Subcutaneous abdominal adipose tissue (tissue), 5 donors: ENCODE measurements around the gene PCCA.

Source experiments
- H3K27ac ChIP-seq: one replicate; pipeline ENCODE4 v1.7.0; 2013; ENCODE audit warnings: low read depth, mild to moderate bottlenecking, inconsistent platforms, low read length, moderate library complexity
- H3K27me3 ChIP-seq, 5 donors: one replicate each; pipeline ENCODE4 v1.7.0; 2013; ENCODE audit warnings: low read length in 5 of 5, inconsistent platforms in 1 of 5; ENCODE audit not compliant: control insufficient read depth in 5 of 5, insufficient read depth in 4 of 5
- H3K36me3 ChIP-seq, 5 donors: one replicate each; pipeline ENCODE4 v1.7.0; 2013; ENCODE audit warnings: low read length in 5 of 5; ENCODE audit not compliant: control insufficient read depth in 5 of 5, insufficient read depth in 5 of 5
- H3K4me1 ChIP-seq, 5 donors: one replicate each; pipeline ENCODE4 v1.7.0; 2013; ENCODE audit warnings: low read length in 5 of 5, mild to moderate bottlenecking in 3 of 5, moderate library complexity in 1 of 5; ENCODE audit not compliant: control insufficient read depth in 5 of 5, insufficient read depth in 5 of 5
- H3K4me3 ChIP-seq, 5 donors: one replicate each; pipeline ENCODE4 v1.7.0; 2013; ENCODE audit warnings: low read length in 5 of 5, low read depth in 1 of 5
- H3K9ac ChIP-seq, 5 donors: one replicate each; pipeline ENCODE4 v1.7.0; 2013; ENCODE audit warnings: low read length in 5 of 5, mild to moderate bottlenecking in 4 of 5, moderate library complexity in 3 of 5
- H3K9me3 ChIP-seq, 5 donors: one replicate each; pipeline ENCODE4 v1.7.0; 2013; ENCODE audit warnings: low read length in 5 of 5; ENCODE audit not compliant: control insufficient read depth in 5 of 5
- donor health status: healthy.
- donor health status: healthy.
- donor health status: healthy.
- donor health status: healthy.
- donor health status: healthy.

The PCCA gene

DNA sequence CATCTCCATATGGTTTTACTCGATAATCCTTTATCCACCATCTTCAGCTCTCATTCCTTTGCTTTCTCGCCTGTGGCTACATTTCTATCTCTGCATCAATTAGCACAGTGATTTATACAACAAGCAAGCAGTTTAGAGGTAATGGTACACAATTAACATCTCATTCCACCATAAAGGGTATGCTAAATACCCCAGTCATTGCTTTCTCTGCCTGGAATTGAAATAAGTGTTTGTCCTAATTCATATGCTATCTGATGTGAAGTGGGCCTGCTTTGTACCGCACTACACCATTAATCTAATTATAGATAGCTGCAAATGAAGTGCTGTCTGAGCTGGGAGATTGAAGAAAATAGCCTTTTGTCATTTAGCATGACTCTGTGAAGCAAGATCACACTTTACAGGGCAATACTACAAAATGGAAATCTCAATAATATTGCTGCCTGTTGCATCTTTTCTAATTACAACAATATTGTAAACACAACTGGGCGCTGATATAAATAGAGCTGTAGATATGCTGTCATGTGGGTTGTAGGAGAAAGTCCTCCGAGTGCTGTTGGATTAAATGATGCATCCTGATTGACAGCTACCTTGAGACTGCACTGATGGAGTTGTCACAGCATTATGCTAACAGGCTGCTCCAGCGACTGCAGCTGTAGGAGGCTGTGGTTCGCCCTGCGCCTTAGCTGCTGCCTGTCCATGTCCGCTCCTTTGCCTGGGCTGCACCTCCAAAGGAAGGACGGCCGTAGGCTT, 421.5 kb downstream of the PCCA start:
- H3K9me3 ChIP-seq = no peaks in the 10 kb centered on the region
- no peak overlapping the region for H3K9ac ChIP-seq
- no peaks in the 10 kb centered on the region for H3K27me3 ChIP-seq
- H3K4me1 ChIP-seq = peaks cover 0 to 14% (median 11%) of the 10 kb centered on the region in 5 donors
- no peak overlapping the region for H3K4me3 ChIP-seq
- H3K36me3 ChIP-seq = peaks cover 0 to 2% (median under 1%) of the 10 kb centered on the region in 5 donors
- no peak overlapping the region for H3K27ac ChIP-seq

DNA sequence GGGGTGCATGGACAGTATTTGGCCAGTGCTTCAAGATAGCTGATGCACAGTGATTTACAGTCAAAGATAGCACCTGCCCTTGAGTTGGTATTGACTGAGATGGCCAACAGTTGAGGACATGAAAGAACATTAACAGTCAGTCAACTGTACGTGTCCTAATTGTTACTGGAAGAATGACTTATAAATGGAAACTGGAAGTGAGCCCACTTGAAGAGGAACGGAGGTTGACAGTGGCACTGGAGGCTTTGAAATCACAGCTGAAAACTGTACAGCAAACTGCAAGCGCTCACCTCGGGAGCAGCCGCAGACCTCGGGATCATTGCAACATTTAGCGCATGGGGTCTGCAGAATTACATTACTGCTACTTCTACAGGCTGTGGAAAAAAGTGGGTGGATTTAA, 422.6 kb downstream of the PCCA start:
- peaks cover 0 to 10% (median 4%) of the 10 kb centered on the region in 5 donors for H3K36me3 ChIP-seq
- H3K4me3 ChIP-seq = no peak overlapping the region
- no peak overlapping the region for H3K27ac ChIP-seq
- no peak overlapping the region for H3K9ac ChIP-seq
- no peaks in the 10 kb centered on the region for H3K27me3 ChIP-seq
- no peaks in the 10 kb centered on the region for H3K9me3 ChIP-seq
- peaks cover 0 to 14% (median 11%) of the 10 kb centered on the region in 5 donors for H3K4me1 ChIP-seq

DNA sequence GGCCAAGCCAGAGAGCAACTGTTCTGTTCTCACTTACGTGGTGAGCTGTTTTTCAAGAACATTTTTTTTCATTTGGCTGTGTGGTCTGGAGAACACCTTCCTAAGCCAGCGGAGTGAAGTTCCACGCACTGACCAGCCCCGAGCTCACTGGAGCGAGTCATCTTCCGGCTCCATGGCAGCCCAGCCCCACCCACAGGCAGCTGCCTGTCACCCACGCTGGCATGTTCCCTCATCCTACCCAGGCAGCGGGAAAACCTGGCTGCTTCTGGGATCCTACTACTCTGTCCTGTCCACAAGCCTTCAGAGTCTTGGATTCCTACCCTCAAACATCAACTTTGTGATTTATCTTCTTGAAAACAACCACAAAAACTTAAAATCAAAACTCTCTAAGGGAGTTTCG, 423.5 kb downstream of the PCCA start:
- Histone ChIP-seq H3K9ac (no peak overlapping the region), H3K27me3 (no peaks in the 10 kb centered on the region), H3K27ac (no peak overlapping the region), H3K36me3 (peaks cover 0 to 10% (median 4%) of the 10 kb centered on the region in 5 donors), H3K4me3 (no peak overlapping the region), H3K9me3 (no peaks in the 10 kb centered on the region), H3K4me1 (peaks cover 0 to 14% (median 11%) of the 10 kb centered on the region in 5 donors)

DNA sequence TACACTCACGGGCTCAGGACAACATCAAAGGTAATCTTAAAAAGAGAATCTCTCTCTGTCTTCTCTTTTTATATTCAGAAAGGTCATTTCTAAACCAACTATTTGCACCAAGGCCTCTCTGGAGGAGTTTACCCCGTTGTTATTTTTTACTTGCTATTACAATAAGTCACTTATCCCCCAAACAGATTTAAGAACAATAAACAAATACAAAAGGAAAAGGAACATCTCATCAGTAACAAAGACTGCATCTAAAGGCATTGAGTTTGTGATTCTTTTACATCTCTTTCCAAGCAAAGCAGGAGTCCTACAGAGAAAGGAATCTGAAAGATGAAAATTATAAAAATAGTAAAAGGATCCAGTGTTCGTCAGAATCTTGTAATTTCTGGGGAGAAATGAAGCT, 424.3 kb downstream of the PCCA start:
- Histone ChIP-seq H3K9me3 (no peaks in the 10 kb centered on the region), H3K27ac (no peak overlapping the region), H3K36me3 (peaks cover 0 to 10% (median 4%) of the 10 kb centered on the region in 5 donors), H3K4me3 (no peak overlapping the region), H3K4me1 (peaks cover 0 to 14% (median 11%) of the 10 kb centered on the region in 5 donors), H3K9ac (no peak overlapping the region), H3K27me3 (no peaks in the 10 kb centered on the region)

DNA sequence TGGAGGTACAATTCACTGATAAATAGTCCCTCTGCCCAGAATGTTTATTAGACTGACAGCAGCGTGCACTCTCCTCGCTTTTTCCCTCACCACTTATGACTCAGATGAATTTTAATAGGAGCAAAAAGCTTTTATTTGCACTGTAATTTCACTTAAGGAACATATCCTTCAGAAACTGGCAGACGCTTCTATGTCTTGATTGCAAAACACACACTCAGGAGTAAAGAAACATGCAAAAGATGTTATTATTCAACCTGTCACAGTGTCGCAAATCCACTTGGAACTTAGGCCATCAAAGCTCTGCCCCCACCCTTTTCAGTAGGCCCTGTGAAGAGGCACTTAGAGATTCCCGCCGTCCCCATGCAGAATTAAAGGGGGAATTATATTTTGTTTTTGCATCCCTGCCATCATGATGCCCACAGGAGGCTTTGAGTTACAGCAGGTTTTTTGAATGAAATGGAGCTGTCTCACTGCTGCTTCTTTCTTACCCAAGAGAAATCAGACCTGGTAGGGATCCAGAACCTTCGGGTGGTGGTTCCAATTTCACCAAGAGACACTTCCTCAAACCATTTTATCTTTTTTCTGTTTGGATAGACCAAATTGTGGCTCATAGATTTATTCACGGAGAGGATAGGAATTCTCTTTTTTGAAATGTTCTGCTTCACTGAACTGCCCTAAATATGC, 425.2 kb downstream of the PCCA start:
- Histone ChIP-seq H3K9ac (no peak overlapping the region), H3K9me3 (no peaks in the 10 kb centered on the region), H3K4me1 (peaks cover 0 to 14% (median 11%) of the 10 kb centered on the region in 5 donors), H3K4me3 (no peak overlapping the region), H3K27me3 (no peaks in the 10 kb centered on the region), H3K36me3 (peaks cover 0 to 10% (median 4%) of the 10 kb centered on the region in 5 donors), H3K27ac (no peak overlapping the region)

DNA sequence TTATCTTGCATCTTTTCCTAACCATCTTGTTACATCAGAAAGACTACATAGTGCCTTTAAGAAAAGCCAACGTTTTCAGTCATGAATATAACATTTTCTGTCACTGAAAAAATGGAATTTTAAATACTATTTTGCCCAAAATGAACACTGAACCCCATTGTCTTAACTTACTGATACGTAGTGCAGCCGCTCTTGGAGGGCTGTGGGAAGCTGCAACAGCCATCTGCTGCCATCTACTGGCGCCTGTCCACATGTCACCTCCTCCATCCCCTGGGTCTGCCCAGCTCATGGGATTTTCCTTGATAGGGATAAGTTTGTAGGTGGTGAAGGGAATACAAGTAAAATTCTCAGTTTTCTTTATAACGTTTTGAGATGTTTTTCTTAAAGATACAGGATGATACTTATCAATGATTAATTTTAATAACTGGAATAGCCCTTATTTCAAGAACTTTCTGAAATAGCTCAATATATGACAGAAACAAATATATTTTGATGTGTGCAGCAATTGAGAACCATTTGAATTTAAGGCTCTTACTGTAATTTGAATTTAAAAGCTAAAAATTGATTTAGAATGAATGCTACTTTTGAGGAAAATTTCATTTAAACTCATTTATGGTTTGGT, 426.0 kb downstream of the PCCA start:
- H3K36me3 ChIP-seq = peaks cover 0 to 12% (median 7%) of the 10 kb centered on the region in 5 donors
- H3K9ac ChIP-seq = no peak overlapping the region
- no peak overlapping the region for H3K27ac ChIP-seq
- H3K9me3 ChIP-seq = no peaks in the 10 kb centered on the region
- H3K27me3 ChIP-seq = no peaks in the 10 kb centered on the region
- peaks cover 0 to 14% (median 11%) of the 10 kb centered on the region in 5 donors for H3K4me1 ChIP-seq
- no peak overlapping the region for H3K4me3 ChIP-seq

DNA sequence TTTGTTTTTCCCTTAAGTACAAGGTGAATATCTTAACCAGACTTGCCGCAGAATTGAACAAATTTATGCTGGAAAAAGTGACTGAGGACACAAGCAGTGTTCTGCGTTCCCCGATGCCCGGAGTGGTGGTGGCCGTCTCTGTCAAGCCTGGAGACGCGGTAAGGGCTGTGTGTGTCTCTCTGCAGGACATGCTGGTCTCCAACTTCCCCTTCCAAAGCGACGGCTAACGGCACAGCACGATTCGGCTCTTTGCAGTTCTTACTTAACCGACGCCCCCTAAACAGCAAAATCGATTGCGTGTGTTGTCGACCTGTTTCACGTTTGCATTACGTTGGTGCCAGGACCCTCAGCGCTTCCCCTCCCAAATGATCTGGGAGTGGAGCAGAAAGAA, 426.5 kb downstream of the PCCA start:
- H3K9ac ChIP-seq = no peak overlapping the region
- no peak overlapping the region for H3K27ac ChIP-seq
- no peaks in the 10 kb centered on the region for H3K27me3 ChIP-seq
- peaks cover 0 to 12% (median 7%) of the 10 kb centered on the region in 5 donors for H3K36me3 ChIP-seq
- H3K4me3 ChIP-seq = no peak overlapping the region
- H3K9me3 ChIP-seq = no peaks in the 10 kb centered on the region
- peaks cover 0 to 14% (median 11%) of the 10 kb centered on the region in 5 donors for H3K4me1 ChIP-seq

DNA sequence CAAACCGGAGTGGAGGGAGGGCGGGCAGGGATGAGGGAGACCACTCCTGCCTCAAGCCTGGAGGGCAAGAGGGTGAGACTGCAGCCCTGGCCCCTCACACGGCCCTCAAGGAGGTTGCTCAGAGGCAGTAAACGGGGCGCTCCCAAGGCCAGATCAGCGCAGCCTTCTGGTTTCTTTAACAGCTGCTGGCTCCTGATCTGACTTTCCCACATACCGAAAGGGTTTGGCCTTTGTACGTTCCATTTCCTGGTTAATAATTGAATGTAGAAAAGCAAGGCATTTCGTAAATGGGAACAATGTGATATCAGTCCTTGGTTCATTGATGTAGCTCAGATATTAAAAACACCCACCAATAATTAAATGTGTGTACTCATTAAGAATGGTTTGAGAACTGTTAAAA, 428.2 kb downstream of the PCCA start:
- Histone ChIP-seq H3K27me3 (no peaks in the 10 kb centered on the region), H3K9me3 (no peaks in the 10 kb centered on the region), H3K4me3 (no peak overlapping the region), H3K4me1 (peaks cover 0 to 14% (median 11%) of the 10 kb centered on the region in 5 donors), H3K9ac (no peak overlapping the region), H3K36me3 (peaks cover 0 to 12% (median 7%) of the 10 kb centered on the region in 5 donors), H3K27ac (no peak overlapping the region)

DNA sequence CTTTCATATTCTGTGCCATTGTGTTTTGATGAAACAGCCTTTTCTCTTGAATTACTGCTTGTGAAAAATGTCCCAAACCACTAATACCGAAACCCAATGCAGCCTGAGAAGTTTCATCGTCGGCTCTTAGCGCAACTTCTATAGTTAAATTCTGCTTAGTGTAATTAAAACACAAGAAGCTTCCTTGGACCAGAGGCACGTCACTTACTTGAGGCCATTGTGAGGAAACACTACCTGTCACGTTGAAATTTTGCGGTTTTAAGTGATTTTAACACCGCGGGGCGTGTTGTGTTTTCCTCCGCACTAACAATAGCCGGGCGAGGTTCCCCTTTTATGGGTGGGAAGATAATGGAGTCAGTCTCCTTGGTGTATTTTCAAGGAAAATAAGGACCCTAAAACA, 428.8 kb downstream of the PCCA start:
- Histone ChIP-seq H3K4me1 (peaks cover 0 to 14% (median 11%) of the 10 kb centered on the region in 5 donors), H3K27me3 (no peaks in the 10 kb centered on the region), H3K4me3 (no peak overlapping the region), H3K9me3 (no peaks in the 10 kb centered on the region), H3K36me3 (peaks cover 0 to 12% (median 7%) of the 10 kb centered on the region in 5 donors), H3K9ac (no peak overlapping the region), H3K27ac (no peak overlapping the region)
